ENCODE results near the gene HOXA13. TPM values are rescaled to one million over a fixed set of nuclear protein-coding genes. Genes with fewer than 3 reads are reported as not detected.
A peak's percentile ranks its signal among the peaks of the same experiment; 100 is the strongest.

HOXA13 gene
- total RNA-seq, 1 experiment from 2014 or later = 2.0 TPM

- in situ Hi-C loops (cut with HindIII; ENCODE audit: low pct_unique_long_range_greater_than_20kb, low sequenced_read_pairs) = no loop called here
- DNase-seq (ENCODE audit: low read depth, low spot score) = peak; percentile 85
Measured at GRCh38 chr7:27160546-27161213, 39.2 kb downstream of the HOXA13 start.

- in situ Hi-C loops (cut with HindIII; ENCODE audit: low pct_unique_long_range_greater_than_20kb, low sequenced_read_pairs) = no loop called here
Measured at GRCh38 chr7:27160145-27160545, 39.7 kb downstream of the HOXA13 start.

GRCh38 chr7:27159266-27160144 lies 40.4 kb downstream of the HOXA13 start:
- in situ Hi-C loops (cut with HindIII; ENCODE audit: low pct_unique_long_range_greater_than_20kb, low sequenced_read_pairs) = no loop called here
- DNase-seq (ENCODE audit: low read depth, low spot score) = no peak

More at GRCh38 chr7:27160145-27160545, 39.7 kb downstream of the HOXA13 start:
- DNase-seq (ENCODE audit: low read depth, low spot score) = no peak

DNA sequence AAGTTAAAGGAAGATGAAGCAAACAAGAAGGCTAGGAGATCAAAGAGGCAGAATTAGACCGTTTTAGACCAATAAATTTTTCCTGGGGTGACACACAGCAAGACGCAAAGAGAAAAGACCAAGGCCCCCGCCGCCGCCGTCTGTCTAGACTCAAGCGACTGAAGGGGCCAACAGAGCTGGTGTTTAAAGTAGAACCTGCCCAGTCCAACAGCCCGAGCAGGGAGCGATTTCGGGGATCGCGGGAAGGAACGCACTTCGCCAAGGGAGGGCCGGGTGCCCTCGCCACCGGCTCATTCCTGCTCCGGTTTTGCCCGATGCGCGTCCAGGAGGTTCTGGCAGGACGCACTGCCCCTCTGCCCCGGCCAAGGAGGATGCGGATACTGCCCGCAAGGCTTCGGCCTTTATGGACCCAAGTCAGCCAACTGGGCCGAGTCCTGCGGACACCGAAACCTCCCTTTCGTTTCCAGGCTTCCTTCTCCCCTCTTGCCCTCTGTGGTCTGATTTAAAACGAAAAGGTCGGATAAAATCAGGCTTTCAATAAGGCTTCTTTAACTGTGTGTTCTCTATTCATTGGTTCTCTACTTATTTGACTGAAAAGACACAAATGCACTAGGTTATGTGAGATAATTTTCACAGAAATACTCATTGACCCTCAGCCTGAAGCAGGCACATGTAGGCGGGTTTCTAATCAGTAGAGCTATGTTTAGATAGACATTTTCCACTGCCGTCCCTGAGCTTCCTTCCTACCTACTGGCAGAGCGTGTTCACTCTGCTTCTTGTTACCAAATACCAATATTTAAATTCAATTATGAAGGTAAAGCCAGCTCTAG lies 41.2 kb downstream of the HOXA13 start:
- no peak for DNase-seq (ENCODE audit: low read depth, low spot score)
- in situ Hi-C loops (cut with HindIII; ENCODE audit: low pct_unique_long_range_greater_than_20kb, low sequenced_read_pairs) = no loop called here

DNA sequence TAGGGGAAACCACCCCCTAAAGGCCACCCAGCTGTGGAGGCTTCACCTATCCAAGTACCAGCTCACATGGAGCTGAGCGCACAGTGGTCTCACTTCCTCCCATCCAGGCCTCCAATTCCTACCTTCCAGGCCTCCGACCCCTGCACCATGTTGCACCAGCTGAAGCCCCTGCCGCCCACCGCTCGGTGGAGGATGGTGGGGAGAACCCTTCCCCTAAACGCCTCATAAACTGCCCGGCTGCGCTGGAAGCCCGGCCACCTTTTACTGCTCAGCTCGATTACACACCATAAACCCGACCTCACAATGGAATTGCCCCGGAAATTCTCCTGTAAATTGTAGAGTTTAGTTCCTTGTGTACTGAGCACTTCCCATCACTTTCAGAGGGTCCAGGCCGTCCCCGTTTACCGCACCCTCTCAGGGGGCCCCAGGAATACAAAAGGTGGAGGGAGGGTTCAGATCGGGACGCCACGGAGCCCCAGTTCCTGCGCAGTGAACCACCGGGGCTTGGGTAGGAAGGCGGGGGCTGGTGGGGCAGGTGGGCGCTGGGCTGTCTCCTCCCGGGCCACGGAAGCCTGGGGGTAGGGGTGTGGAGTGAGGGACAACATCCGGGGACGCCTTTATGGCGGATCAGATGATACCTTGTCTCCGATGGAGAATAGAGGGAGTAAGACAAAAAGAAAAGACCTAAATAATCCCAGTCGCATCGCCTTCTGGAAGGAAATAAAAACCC lies 42.0 kb downstream of the HOXA13 start:
- in situ Hi-C loops (cut with HindIII; ENCODE audit: low pct_unique_long_range_greater_than_20kb, low sequenced_read_pairs) = no loop called here
- DNase-seq (ENCODE audit: low read depth, low spot score) = no peak

GRCh38 chr7:27156916-27157701 lies 42.8 kb downstream of the HOXA13 start:
- no peak for DNase-seq (ENCODE audit: low read depth, low spot score)
- in situ Hi-C loops (cut with HindIII; ENCODE audit: low pct_unique_long_range_greater_than_20kb, low sequenced_read_pairs) = no loop called here

- in situ Hi-C loops (cut with HindIII; ENCODE audit: low pct_unique_long_range_greater_than_20kb, low sequenced_read_pairs) = no loop called here
- no peak for DNase-seq (ENCODE audit: low read depth, low spot score)
Measured at GRCh38 chr7:27156508-27156898, 43.4 kb downstream of the HOXA13 start, which contains the start of gene HOXA7. TSS of gene HOXA7 (minus strand) at chr7:27156675. CDS start at chr7:27156545, 130 bp downstream.

- in situ Hi-C loops (cut with HindIII; ENCODE audit: low pct_unique_long_range_greater_than_20kb, low sequenced_read_pairs) = no loop called here
- no peak for DNase-seq (ENCODE audit: low read depth, low spot score)
Measured at GRCh38 chr7:27155816-27156507, 43.9 kb downstream of the HOXA13 start.

DNA sequence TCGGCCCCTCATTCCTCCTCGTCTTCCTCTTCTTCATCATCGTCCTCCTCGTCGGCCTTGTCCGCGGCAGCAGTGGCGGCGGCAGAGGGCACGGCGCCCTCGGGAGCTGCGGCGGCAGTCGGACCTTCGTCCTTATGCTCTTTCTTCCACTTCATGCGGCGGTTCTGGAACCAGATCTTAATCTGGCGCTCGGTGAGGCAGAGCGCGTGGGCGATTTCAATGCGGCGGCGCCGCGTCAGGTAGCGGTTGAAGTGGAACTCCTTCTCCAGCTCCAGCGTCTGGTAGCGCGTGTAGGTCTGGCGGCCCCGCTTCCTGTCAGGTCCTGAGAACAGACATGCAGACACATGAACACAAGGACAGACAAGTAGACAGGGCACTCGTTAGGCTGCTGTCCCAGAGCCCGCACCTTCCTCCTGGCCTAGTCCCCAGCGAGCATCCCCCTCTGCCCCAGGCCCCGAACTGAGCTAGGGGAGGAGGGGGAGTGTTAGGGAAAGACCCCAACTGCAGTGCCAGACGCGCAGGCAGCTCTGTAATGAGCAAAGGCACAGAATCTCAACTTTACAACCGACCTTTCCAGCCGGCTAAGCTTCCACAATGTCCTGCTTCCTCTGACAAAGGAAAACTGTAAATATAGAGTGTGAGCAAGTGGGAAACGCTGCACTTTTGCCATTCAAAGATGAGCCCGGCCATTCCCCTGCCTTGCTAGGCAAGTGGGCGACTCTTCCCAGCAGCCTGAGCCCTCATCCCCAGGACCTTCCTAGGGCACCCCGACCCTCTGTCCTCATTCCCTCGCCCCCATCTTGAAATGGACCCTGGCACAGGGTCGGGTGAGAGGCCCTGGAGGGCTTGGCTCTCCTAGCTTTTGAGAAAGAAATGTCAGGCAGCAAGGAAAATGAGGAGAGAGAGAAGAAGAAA lies 44.7 kb downstream of the HOXA13 start:
- in situ Hi-C loops (cut with HindIII; ENCODE audit: low pct_unique_long_range_greater_than_20kb, low sequenced_read_pairs) = no loop called here
- no peak for DNase-seq (ENCODE audit: low read depth, low spot score)

DNA sequence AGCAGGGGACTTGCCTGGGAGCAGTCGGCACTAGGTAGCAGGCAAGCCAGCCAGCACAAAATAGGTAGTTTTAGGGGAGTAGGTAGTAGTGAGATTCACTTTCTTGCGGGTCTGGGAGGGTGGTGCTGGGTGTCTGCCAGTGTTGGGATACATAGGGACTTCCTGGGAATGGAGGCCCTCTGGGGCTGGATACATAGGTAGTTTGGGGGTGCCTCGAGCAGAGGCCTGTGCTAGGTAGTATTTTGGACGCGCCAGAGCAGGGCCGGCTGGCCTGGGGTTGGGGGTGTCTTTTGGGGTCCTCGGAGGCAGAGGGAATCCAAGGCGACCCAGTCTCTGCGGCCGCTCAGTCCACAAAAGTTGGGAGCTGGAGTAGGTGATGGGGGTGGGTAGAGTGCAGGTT lies 45.5 kb downstream of the HOXA13 start:
- in situ Hi-C loops (cut with HindIII; ENCODE audit: low pct_unique_long_range_greater_than_20kb, low sequenced_read_pairs) = no loop called here

GRCh38 chr7:27153526-27153925 lies 46.4 kb downstream of the HOXA13 start:
- in situ Hi-C loops (cut with HindIII; ENCODE audit: low pct_unique_long_range_greater_than_20kb, low sequenced_read_pairs) = no loop called here
- no peak for DNase-seq (ENCODE audit: low read depth, low spot score)

More for the DNA sequence above, 45.5 kb downstream of the HOXA13 start:
- no peak for DNase-seq (ENCODE audit: low read depth, low spot score)

DNA sequence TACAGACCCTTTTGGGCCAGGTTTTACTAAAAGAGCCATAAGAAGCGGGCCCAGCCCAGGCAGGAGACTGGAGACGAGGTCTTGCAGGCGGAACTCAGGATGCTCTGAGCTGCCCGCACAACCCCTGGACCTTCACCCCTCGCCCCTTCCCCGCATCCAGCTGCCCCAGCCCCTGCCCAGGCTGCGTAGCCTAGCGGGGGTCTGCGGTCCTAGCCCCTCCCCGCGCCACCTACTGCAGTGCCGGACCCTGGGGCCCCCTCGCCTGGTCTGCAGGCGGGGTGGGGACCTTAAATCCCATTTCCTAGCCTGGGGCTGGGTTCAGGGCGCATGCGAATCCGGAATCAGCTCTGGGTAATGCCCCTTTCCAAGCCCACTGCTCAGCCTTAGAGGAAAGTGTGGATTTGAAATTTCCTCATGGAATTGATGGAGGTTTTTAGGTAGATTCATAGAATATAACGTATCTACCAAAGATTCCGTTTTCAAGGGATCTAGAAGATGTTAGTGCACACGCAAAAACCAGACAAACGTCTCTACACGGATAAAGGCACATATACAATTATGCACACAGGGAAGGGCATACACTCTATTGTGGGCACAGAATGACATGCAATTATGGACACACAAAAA lies 47.0 kb downstream of the HOXA13 start:
- no peak for DNase-seq (ENCODE audit: low read depth, low spot score)
- in situ Hi-C loops (cut with HindIII; ENCODE audit: low pct_unique_long_range_greater_than_20kb, low sequenced_read_pairs) = no loop called here

GRCh38 chr7:27151931-27152815 lies 47.7 kb downstream of the HOXA13 start, which contains the start of gene HOXA3:
TSS of gene HOXA3 (minus strand) at chr7:27152583. CDS start at chr7:27110640, 41,943 bp downstream.
- DNase-seq (ENCODE audit: low read depth, low spot score) = no peak
- in situ Hi-C loops (cut with HindIII; ENCODE audit: low pct_unique_long_range_greater_than_20kb, low sequenced_read_pairs) = no loop called here
